IMR-90 (cell line): ENCODE data around the gene DCN. TPM values are rescaled to one million over a fixed set of nuclear protein-coding genes. Genes with fewer than 3 reads are reported as not detected.

Experiments
- ATAC-seq: fragments of 200-7000 bp; cut with Tn5 transposase; 2 replicates; pipeline ENCODE4 v1.9.1; 2020; ENCODE audit warnings: low read depth, mild to moderate bottlenecking, moderate library complexity
- BruUV-seq: library from RNA; stranded (reverse); fragments of 400-500 nt; replicated peaks from 2 replicates; lab custom pipeline; 2021; lab: Mats Ljungman, UMichigan
- CTCF ChIA-PET: fragments of 300-600 bp; formaldehyde crosslinking; extraction: SDS; loops from one replicate; lab custom pipeline; 2021; ENCODE audit warnings: antibody characterized with exemption; lab: Yijun Ruan, JAX
- POLR2A ChIA-PET: fragments of 300-600 bp; sonication (Branson Sonifier 250); formaldehyde crosslinking; loops from one replicate; lab custom pipeline; 2022; ENCODE audit warnings: antibody characterized with exemption; ENCODE audit not compliant: unreplicated experiment; lab: Charles Lee
- DNase-seq: peaks from one replicate; pipeline ENCODE4 v3.0.0; 2013
- H2AFZ ChIP-seq: replicated peaks from 2 replicates; pipeline ENCODE3; 2013; ENCODE audit warnings: low read length, mild to moderate bottlenecking; ENCODE audit not compliant: poor library complexity
- H2AK5ac ChIP-seq: 2 replicates; pipeline ENCODE4 v1.6.1; 2013; ENCODE audit warnings: low read depth, low read length, inconsistent platforms
- H2AK9ac ChIP-seq: replicated peaks from 2 replicates; pipeline ENCODE3; 2013; ENCODE audit warnings: mild to moderate bottlenecking, low read depth, low read length, moderate library complexity; ENCODE audit not compliant: poor library complexity
- H2BK120ac ChIP-seq: 2 replicates; pipeline ENCODE4 v1.6.1; 2013; ENCODE audit warnings: low read depth, low read length, inconsistent platforms
- H2BK15ac ChIP-seq: 3 replicates; pipeline ENCODE4 v1.6.1; 2013; ENCODE audit warnings: low read depth, low read length, inconsistent platforms
- H2BK20ac ChIP-seq: 2 replicates; pipeline ENCODE4 v1.6.1; 2013; ENCODE audit warnings: low read depth, mild to moderate bottlenecking, inconsistent platforms, low read length, moderate library complexity
- H2BK5ac ChIP-seq: 2 replicates; pipeline ENCODE4 v1.6.1; 2013; ENCODE audit warnings: mild to moderate bottlenecking, low read depth, low read length, inconsistent platforms; ENCODE audit not compliant: poor library complexity, severe bottlenecking
- H3K14ac ChIP-seq: replicated peaks from 2 replicates; pipeline ENCODE4 v1.6.1; 2013; ENCODE audit warnings: low read depth, low read length, inconsistent platforms
- H3K18ac ChIP-seq: 2 replicates; pipeline ENCODE4 v1.6.1; 2013; ENCODE audit warnings: low read depth, low read length, control low read depth
- H3K23ac ChIP-seq: 2 replicates; pipeline ENCODE4 v1.6.1; 2013; ENCODE audit warnings: low read depth, low read length, inconsistent platforms
- H3K27ac ChIP-seq: 2 replicates; pipeline ENCODE4 v1.5.1; 2013; ENCODE audit warnings: mild to moderate bottlenecking, control low read depth, low read length; ENCODE audit not compliant: insufficient read depth
- H3K27me3 ChIP-seq: 2 replicates; pipeline ENCODE4 v1.6.1; 2013; ENCODE audit warnings: low read length; ENCODE audit not compliant: control insufficient read depth, insufficient read depth
- H3K36me3 ChIP-seq: 2 replicates; pipeline ENCODE4 v1.6.1; 2013; ENCODE audit warnings: low read length, mixed read lengths; ENCODE audit not compliant: control insufficient read depth, insufficient read depth
- H3K4ac ChIP-seq: 2 replicates; pipeline ENCODE4 v1.6.1; 2013; ENCODE audit warnings: low read depth, low read length, inconsistent platforms
- H3K4me1 ChIP-seq: 2 replicates; pipeline ENCODE4 v1.6.1; 2013; ENCODE audit warnings: low read length, mixed read lengths; ENCODE audit not compliant: control insufficient read depth, insufficient read depth
- H3K4me2 ChIP-seq: 2 replicates; pipeline ENCODE4 v1.6.1; 2013; ENCODE audit warnings: low read depth, mild to moderate bottlenecking, control low read depth, low read length, moderate library complexity
- H3K4me3 ChIP-seq: 2 replicates; pipeline ENCODE4 v1.5.1; 2013; ENCODE audit warnings: low read depth, mild to moderate bottlenecking, control low read depth, low read length, moderate library complexity; ENCODE audit not compliant: insufficient read depth
- H3K56ac ChIP-seq: 2 replicates; pipeline ENCODE4 v1.6.1; 2013; ENCODE audit warnings: low read length, inconsistent platforms; ENCODE audit not compliant: insufficient read depth; ENCODE audit errors: extremely low read depth
- H3K79me1 ChIP-seq, 2 experiments: 2 replicates each; pipeline ENCODE4 v1.6.1; 2013; ENCODE audit warnings: low read length in 2 of 2, inconsistent platforms in 1 of 2, low read depth in 1 of 2
- H3K9ac ChIP-seq: 2 replicates; pipeline ENCODE4 v1.6.1; 2013; ENCODE audit warnings: low read depth, low read length, control low read depth
- H3K9me1 ChIP-seq: 2 replicates; pipeline ENCODE4 v1.6.1; 2013; ENCODE audit warnings: low read length, inconsistent platforms; ENCODE audit not compliant: insufficient read depth
- H3K9me3 ChIP-seq: 2 replicates; pipeline ENCODE4 v1.6.1; 2013; ENCODE audit warnings: low read length; ENCODE audit not compliant: control insufficient read depth, insufficient read depth
- H4K20me1 ChIP-seq: 2 replicates; pipeline ENCODE4 v1.6.1; 2013; ENCODE audit warnings: low read length, inconsistent platforms; ENCODE audit not compliant: insufficient read depth
- H4K5ac ChIP-seq: 2 replicates; pipeline ENCODE4 v1.6.1; 2013; ENCODE audit warnings: mild to moderate bottlenecking, low read depth, low read length, control low read depth
- H4K8ac ChIP-seq, 2 experiments: 2 replicates each; pipeline ENCODE4 v1.6.1; 2013; ENCODE audit warnings: low read depth in 2 of 2, low read length in 2 of 2, control low read depth in 1 of 2, inconsistent platforms in 1 of 2
- H4K91ac ChIP-seq: 2 replicates; pipeline ENCODE4 v1.6.1; 2013; ENCODE audit warnings: low read depth, low read length, inconsistent platforms; ENCODE audit not compliant: insufficient read depth
- BHLHE40 ChIP-seq: fragments of 150-350 bp; IDR thresholded peaks from 2 replicates; pipeline ENCODE4 v1.6.1; 2016; ENCODE audit warnings: mild to moderate bottlenecking, low read depth, low read length
- CEBPB ChIP-seq: IDR thresholded peaks from 2 replicates; pipeline ENCODE4 v1.6.1; 2012; ENCODE audit warnings: low read depth, low read length, improper control_type of control experiment
- CHD1 ChIP-seq: IDR thresholded peaks from 2 replicates; pipeline ENCODE4 v1.6.1; 2012; ENCODE audit warnings: low read depth, low read length, improper control_type of control experiment
- FOS ChIP-seq: fragments of 150-350 bp; IDR thresholded peaks from 2 replicates; pipeline ENCODE4 v1.6.1; 2016; ENCODE audit warnings: low read depth, low read length
- MAFK ChIP-seq: IDR thresholded peaks from 2 replicates; pipeline ENCODE4 v1.6.1; 2012; ENCODE audit warnings: low read depth, low read length, improper control_type of control experiment
- MAZ ChIP-seq: IDR thresholded peaks from 2 replicates; pipeline ENCODE4 v1.6.1; 2012; ENCODE audit warnings: low read depth, mild to moderate bottlenecking, low read length, improper control_type of control experiment, moderate library complexity, borderline replicate concordance
- MXI1 ChIP-seq: IDR thresholded peaks from 2 replicates; pipeline ENCODE4 v1.6.1; 2012; ENCODE audit warnings: low read depth, mild to moderate bottlenecking, low read length, moderate library complexity, borderline replicate concordance
- NFE2L2 ChIP-seq: fragments of 150-350 bp; IDR thresholded peaks from 2 replicates; pipeline ENCODE4 v1.6.1; 2016; ENCODE audit warnings: low read depth, mild to moderate bottlenecking, low read length
- POLR2A ChIP-seq: IDR thresholded peaks from 2 replicates; pipeline ENCODE4 v1.6.1; 2012; ENCODE audit warnings: mild to moderate bottlenecking, low read depth, low read length
- RAD21 ChIP-seq: IDR thresholded peaks from 2 replicates; pipeline ENCODE4 v1.6.1; 2012; ENCODE audit warnings: low read length, improper control_type of control experiment
- RCOR1 ChIP-seq: IDR thresholded peaks from 2 replicates; pipeline ENCODE4 v1.6.1; 2012; ENCODE audit warnings: mild to moderate bottlenecking, low read length, improper control_type of control experiment; ENCODE audit not compliant: insufficient replicate concordance
- RFX5 ChIP-seq: IDR thresholded peaks from 2 replicates; pipeline ENCODE4 v1.8.0; 2012; ENCODE audit warnings: low read depth, mild to moderate bottlenecking, low read length, moderate library complexity
- SMC3 ChIP-seq: fragments of 150-350 bp; IDR thresholded peaks from 2 replicates; pipeline ENCODE4 v1.6.1; 2016; ENCODE audit warnings: low read depth, mild to moderate bottlenecking, antibody characterized with exemption, low read length, moderate library complexity
- WGBS, 2 experiments: methylation state at CpG; one replicate each; pipeline versions ENCODE4 v1.1.5 to v1.1.7; 2013; ENCODE audit warnings: missing lambda C conversion rate in 2 of 2; ENCODE audit not compliant: insufficient read length in 1 of 2; ENCODE audit errors: extremely low coverage in 2 of 2; 5-methylcytosine and 5-hydroxymethylcytosine counted together
- dilution Hi-C: fragments of 300-500 bp; cut with HindIII; formaldehyde crosslinking; loops from one replicate; pipeline ENCODE4 v1.14.3; 2018; ENCODE audit warnings: low sequenced_read_pairs; ENCODE audit not compliant: unreplicated experiment
- in situ Hi-C: fragments of 300-500 bp; cut with MboI; formaldehyde crosslinking; loops from 3 replicates; pipeline ENCODE4 v1.14.3; 2019; ENCODE audit warnings: low sequenced_read_pairs, inconsistent platforms, mixed read lengths
- intact Hi-C: fragments of 100-400 bp; cut with micrococcal nuclease; formaldehyde crosslinking; loops from 2 replicates; pipeline ENCODE4 v1.10.0; 2022
- polyA plus RNA-seq, 3 experiments: library from polyadenylated mRNA; depleted of rRNA; stranded (reverse); fragments of >200 nt; gene quantifications; 2 replicates each; pipeline ENCODE4 v1.2.3, GENCODE V29; 2012; ENCODE audit warnings: low replicate concordance in 1 of 3
- total RNA-seq: library from RNA; depleted of rRNA; stranded (reverse); fragments of >200 nt; gene quantifications from 2 replicates; pipeline ENCODE4 v1.2.3, GENCODE V29; 2012
- TF ChIP-seq, protein P1 (sequence below): conservative IDR thresholded peaks from 2 replicates; pipeline ENCODE4 v1.5.1; 2012; ENCODE audit warnings: mild to moderate bottlenecking, low read depth, low read length, improper control_type of control experiment
- TF ChIP-seq, protein P2 (sequence below): fragments of 150-350 bp; IDR thresholded peaks from 2 replicates; pipeline ENCODE4 v1.6.1; 2016; ENCODE audit warnings: low read depth, mild to moderate bottlenecking, low read length, moderate library complexity, borderline replicate concordance
- TF ChIP-seq, protein P3 (sequence below): fragments of 150-350 bp; IDR thresholded peaks from 2 replicates; pipeline ENCODE4 v1.6.1; 2017; ENCODE audit warnings: mild to moderate bottlenecking, antibody characterized with exemption, low read length, low read depth

DCN gene
- total and polyA plus RNA-seq, 2 of the 4 experiments (the other 2 are of a cell fraction): 241 to 965 TPM

DNA sequence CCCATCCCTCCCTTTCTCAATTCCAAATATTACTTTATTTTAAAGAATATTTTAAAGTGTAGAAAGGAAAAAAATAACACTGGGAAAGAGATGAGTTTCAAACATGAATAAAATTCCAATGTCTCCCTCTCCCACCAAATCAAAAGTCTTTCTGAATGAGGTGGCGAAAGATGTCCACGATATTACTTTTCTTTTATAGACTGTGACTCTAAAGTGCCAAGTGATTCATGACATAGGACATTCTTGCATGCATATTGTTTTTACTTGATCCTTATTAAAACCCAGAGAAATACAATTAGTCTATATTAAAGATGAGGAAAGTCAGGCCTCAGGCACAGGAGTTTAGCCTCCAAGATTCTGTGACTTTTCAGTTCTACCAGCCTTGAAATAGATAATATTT is 55.3 kb downstream of the DCN start:
- Histone ChIP-seq H2AK5ac (0 out of 2 replicates have a peak overlapping the region, but pooled peaks have one; percentile 23), H3K4me3 (no peak overlapping the region), H3K4me2 (no peak overlapping the region), H3K36me3 (no peaks in the 10 kb centered on the region; the same call in 1 of the 2 replicates), H3K9ac (no peak overlapping the region), H2BK120ac (peak overlapping the region; percentile 63), H3K56ac (no peak overlapping the region), H3K9me3 (no peaks in the 10 kb centered on the region; the same call in 1 of the 2 replicates), H3K79me1 (no peaks in the 10 kb centered on the region), H3K14ac (no peak overlapping the region), H4K8ac (peak overlapping the region in 1 of 2 experiments; percentile 12; a peak in 1 of 4 replicates), H3K4me1 (peaks cover 3% of the 10 kb centered on the region; the same call in 1 of the 2 replicates), H2AFZ (no peak overlapping the region), H4K91ac (peak overlapping the region; percentile 55; the same call in 1 of the 2 replicates), H3K27ac (no peak overlapping the region), H2BK5ac (peak overlapping the region; percentile 76), H2BK15ac (no peak overlapping the region), H3K23ac (no peak overlapping the region), H3K9me1 (no peaks in the 10 kb centered on the region), H3K4ac (peak overlapping the region; percentile 40; the same call in 1 of the 2 replicates), H2AK9ac (no peak overlapping the region), H3K27me3 (no peaks in the 10 kb centered on the region), H4K20me1 (no peaks in the 10 kb centered on the region), H4K5ac (peak overlapping the region; percentile 36; the same call in 1 of the 2 replicates), H2BK20ac (peak overlapping the region; percentile 61), H3K18ac (peak overlapping the region; percentile 73; the same call in 1 of the 2 replicates)
- dilution Hi-C loops: no loop called here
- POLR2A ChIA-PET: no interaction called here
- no CpG with 5 or more reads among the region's 2 CpGs for WGBS, 2 experiments
- peak; percentile 20 for DNase-seq
- TF ChIP-seq, protein P1, sequence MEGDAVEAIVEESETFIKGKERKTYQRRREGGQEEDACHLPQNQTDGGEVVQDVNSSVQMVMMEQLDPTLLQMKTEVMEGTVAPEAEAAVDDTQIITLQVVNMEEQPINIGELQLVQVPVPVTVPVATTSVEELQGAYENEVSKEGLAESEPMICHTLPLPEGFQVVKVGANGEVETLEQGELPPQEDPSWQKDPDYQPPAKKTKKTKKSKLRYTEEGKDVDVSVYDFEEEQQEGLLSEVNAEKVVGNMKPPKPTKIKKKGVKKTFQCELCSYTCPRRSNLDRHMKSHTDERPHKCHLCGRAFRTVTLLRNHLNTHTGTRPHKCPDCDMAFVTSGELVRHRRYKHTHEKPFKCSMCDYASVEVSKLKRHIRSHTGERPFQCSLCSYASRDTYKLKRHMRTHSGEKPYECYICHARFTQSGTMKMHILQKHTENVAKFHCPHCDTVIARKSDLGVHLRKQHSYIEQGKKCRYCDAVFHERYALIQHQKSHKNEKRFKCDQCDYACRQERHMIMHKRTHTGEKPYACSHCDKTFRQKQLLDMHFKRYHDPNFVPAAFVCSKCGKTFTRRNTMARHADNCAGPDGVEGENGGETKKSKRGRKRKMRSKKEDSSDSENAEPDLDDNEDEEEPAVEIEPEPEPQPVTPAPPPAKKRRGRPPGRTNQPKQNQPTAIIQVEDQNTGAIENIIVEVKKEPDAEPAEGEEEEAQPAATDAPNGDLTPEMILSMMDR: no peak
- TF ChIP-seq POLR2A: no peak
- no peak for TF ChIP-seq MAZ
- TF ChIP-seq, protein P2, sequence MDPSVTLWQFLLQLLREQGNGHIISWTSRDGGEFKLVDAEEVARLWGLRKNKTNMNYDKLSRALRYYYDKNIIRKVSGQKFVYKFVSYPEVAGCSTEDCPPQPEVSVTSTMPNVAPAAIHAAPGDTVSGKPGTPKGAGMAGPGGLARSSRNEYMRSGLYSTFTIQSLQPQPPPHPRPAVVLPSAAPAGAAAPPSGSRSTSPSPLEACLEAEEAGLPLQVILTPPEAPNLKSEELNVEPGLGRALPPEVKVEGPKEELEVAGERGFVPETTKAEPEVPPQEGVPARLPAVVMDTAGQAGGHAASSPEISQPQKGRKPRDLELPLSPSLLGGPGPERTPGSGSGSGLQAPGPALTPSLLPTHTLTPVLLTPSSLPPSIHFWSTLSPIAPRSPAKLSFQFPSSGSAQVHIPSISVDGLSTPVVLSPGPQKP: no peak
- TF ChIP-seq RFX5: no peak
- no peak for TF ChIP-seq SMC3
- TF ChIP-seq MXI1: no peak
- no peak for TF ChIP-seq CHD1
- no peak for TF ChIP-seq BHLHE40
- no peak for TF ChIP-seq MAFK
- no peak for TF ChIP-seq CEBPB
- TF ChIP-seq NFE2L2: no peak
- TF ChIP-seq RCOR1: no peak
- no peak for TF ChIP-seq RAD21
- no peak for TF ChIP-seq FOS
- TF ChIP-seq, protein P3, sequence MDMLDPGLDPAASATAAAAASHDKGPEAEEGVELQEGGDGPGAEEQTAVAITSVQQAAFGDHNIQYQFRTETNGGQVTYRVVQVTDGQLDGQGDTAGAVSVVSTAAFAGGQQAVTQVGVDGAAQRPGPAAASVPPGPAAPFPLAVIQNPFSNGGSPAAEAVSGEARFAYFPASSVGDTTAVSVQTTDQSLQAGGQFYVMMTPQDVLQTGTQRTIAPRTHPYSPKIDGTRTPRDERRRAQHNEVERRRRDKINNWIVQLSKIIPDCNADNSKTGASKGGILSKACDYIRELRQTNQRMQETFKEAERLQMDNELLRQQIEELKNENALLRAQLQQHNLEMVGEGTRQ: no peak
- no peak for ATAC-seq
- intact Hi-C loops: no loop called here
- CTCF ChIA-PET: no interaction called here
- no TSS peak for BruUV-seq
- in situ Hi-C loops: no loop called here
